ENCODE measurements around the gene FABP7. TPM values are rescaled to one million over a fixed set of nuclear protein-coding genes. Genes with fewer than 3 reads are reported as not detected.

Gene FABP7
- total and polyA plus RNA-seq, 2 donors (not counting 1 experiment from before 2014, with no cell fraction given) = not detected

DNA sequence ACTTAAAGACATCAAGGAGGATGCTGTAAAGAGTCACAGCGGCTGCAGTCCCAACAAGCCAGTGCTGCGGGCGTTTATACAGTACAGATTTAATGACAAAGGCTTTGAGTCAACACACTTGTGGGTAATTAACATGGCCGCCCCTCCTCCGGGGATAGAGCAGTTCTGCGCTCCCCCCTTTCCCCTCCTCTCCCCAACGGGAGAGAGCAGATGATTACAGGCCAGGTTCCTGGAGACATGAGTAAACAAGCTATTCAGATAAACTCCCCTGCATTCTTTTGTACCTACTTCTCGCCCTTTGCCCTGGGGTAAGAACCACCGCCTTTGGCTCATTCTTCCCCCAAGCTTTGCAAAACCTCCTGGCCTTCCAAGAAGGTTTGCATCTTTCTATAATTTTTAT lies 23.6 kb upstream of the FABP7 start:
- H4K20me1 ChIP-seq (ENCODE audit: control insufficient read depth, insufficient read depth, low read length, poor library complexity, severe bottlenecking) = no peaks in the 10 kb centered on the region
- H3K4me3 Mint-ChIP-seq = no peak overlapping the region
- TF ChIP-seq, protein P1, sequence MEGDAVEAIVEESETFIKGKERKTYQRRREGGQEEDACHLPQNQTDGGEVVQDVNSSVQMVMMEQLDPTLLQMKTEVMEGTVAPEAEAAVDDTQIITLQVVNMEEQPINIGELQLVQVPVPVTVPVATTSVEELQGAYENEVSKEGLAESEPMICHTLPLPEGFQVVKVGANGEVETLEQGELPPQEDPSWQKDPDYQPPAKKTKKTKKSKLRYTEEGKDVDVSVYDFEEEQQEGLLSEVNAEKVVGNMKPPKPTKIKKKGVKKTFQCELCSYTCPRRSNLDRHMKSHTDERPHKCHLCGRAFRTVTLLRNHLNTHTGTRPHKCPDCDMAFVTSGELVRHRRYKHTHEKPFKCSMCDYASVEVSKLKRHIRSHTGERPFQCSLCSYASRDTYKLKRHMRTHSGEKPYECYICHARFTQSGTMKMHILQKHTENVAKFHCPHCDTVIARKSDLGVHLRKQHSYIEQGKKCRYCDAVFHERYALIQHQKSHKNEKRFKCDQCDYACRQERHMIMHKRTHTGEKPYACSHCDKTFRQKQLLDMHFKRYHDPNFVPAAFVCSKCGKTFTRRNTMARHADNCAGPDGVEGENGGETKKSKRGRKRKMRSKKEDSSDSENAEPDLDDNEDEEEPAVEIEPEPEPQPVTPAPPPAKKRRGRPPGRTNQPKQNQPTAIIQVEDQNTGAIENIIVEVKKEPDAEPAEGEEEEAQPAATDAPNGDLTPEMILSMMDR (IDR thresholded peaks at IDR 0.05) = no peak
- no peak for TF ChIP-seq EZH2 (IDR thresholded peaks at IDR 0.05; ENCODE audit: borderline replicate concordance, insufficient read depth, low read depth, low read length, poor library complexity, severe bottlenecking)
- 99% methylated on average over 8 of the region's 9 CpGs for WGBS (ENCODE audit: insufficient coverage)
- POLR2A ChIA-PET = no interaction called here
- no peak overlapping the region for H2AFZ ChIP-seq (ENCODE audit: insufficient read depth, low read depth, low read length, poor library complexity, severe bottlenecking)
- H3K79me2 ChIP-seq (ENCODE audit: control insufficient read depth, insufficient read depth, low read length) = no peaks in the 10 kb centered on the region
- CTCF ChIA-PET = no interaction called here
- no peak overlapping the region for H3K27ac ChIP-seq (ENCODE audit: low read length in 2 of 2)
- H3K27me3 ChIP-seq (replicated peaks in 1 of 4; ENCODE audit: control extremely low read depth in 1 of 4, control insufficient read depth in 3 of 4, insufficient read depth in 4 of 4, low read length in 3 of 4) = no peaks in the 10 kb centered on the region
- peaks cover 32% of the 10 kb centered on the region for H3K4me1 Mint-ChIP-seq
- H3K27ac Mint-ChIP-seq = no peak overlapping the region
- no peaks in the 10 kb centered on the region for H3K9me3 ChIP-seq (ENCODE audit: control extremely low read depth in 1 of 3, control insufficient read depth in 2 of 3, insufficient read depth in 1 of 3, low read length in 2 of 3)
- no peaks in the 10 kb centered on the region for H3K36me3 ChIP-seq (replicated peaks in 1 of 2; ENCODE audit: control extremely low read depth in 1 of 2, control insufficient read depth in 1 of 2, extremely low read depth in 1 of 2, insufficient read depth in 2 of 2, low read length in 1 of 2)
- H3K4me1 ChIP-seq (ENCODE audit: control insufficient read depth in 2 of 2, insufficient read depth in 2 of 2, low read length in 2 of 2) = peaks cover 4 to 9% of the 10 kb centered on the region in 2 donors
- H3K4me3 ChIP-seq (ENCODE audit: control extremely low read depth in 1 of 5, extremely low read depth in 1 of 5, insufficient read depth in 1 of 5, low read depth in 2 of 5, low read length in 4 of 5) = no peak overlapping the region
- no peak overlapping the region for H3K4me2 ChIP-seq (replicated peaks; ENCODE audit: low read depth, low read length, poor library complexity, severe bottlenecking)
- H3K9ac ChIP-seq (ENCODE audit: low read length) = no peak overlapping the region
- H3K9me3 Mint-ChIP-seq (ENCODE audit: insufficient read depth) = no peaks in the 10 kb centered on the region
- DNase-seq = no peak
- ATAC-seq (ENCODE audit: low read depth) = no peak
- intact Hi-C loops (cut with micrococcal nuclease) = no loop called here
- no peaks in the 10 kb centered on the region for H3K27me3 Mint-ChIP-seq

DNA sequence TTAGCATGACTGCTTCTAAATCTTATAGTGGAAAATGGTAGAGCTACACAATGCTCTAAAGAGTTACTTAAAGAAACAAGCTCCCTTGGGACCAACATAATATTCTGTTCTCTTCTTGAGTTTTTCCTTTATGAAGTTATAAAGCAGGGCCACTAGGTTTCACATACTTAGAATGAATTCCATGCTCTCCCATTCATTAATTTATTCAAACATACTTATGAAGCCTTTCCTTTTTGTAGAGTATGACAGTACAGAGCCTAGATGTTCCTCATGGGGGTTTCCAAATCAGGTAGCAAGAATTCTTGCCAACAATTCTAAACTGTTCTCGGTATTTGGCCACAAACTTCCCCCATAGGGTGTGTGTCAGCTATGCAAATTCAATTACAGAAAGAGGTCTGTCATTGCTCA lies 20.6 kb upstream of the FABP7 start:
- H2AFZ ChIP-seq (ENCODE audit: insufficient read depth, low read depth, low read length, poor library complexity, severe bottlenecking) = no peak overlapping the region
- peak; percentile 47 for ATAC-seq (ENCODE audit: low read depth)
- intact Hi-C loops (cut with micrococcal nuclease) = no loop called here
- no peak overlapping the region for H3K9ac ChIP-seq (ENCODE audit: low read length)
- H3K27me3 Mint-ChIP-seq = no peaks in the 10 kb centered on the region
- TF ChIP-seq, protein P1 (IDR thresholded peaks at IDR 0.05) = no peak
- peaks cover 8% of the 10 kb centered on the region for H3K4me1 Mint-ChIP-seq
- no peak overlapping the region for H3K27ac Mint-ChIP-seq
- H3K4me1 ChIP-seq (ENCODE audit: control insufficient read depth in 2 of 2, insufficient read depth in 2 of 2, low read length in 2 of 2) = no peaks in the 10 kb centered on the region
- no CpG with 5 or more reads among the region's 1 CpG for WGBS (ENCODE audit: insufficient coverage)
- H3K27me3 ChIP-seq (replicated peaks in 1 of 4; ENCODE audit: control extremely low read depth in 1 of 4, control insufficient read depth in 3 of 4, insufficient read depth in 4 of 4, low read length in 3 of 4) = no peaks in the 10 kb centered on the region
- CTCF ChIA-PET = interaction anchor here (1.9 kb wide), 1 partner anchor 80 kb away, joined by 4 read pairs; no protein-coding TSS in a partner anchor
- no peaks in the 10 kb centered on the region for H3K9me3 Mint-ChIP-seq (ENCODE audit: insufficient read depth)
- peak; percentile 25 for DNase-seq
- H3K9me3 ChIP-seq (ENCODE audit: control extremely low read depth in 1 of 3, control insufficient read depth in 2 of 3, insufficient read depth in 1 of 3, low read length in 2 of 3) = no peaks in the 10 kb centered on the region
- H3K4me2 ChIP-seq (replicated peaks; ENCODE audit: low read depth, low read length, poor library complexity, severe bottlenecking) = no peak overlapping the region
- no peaks in the 10 kb centered on the region for H3K79me2 ChIP-seq (ENCODE audit: control insufficient read depth, insufficient read depth, low read length)
- no peaks in the 10 kb centered on the region for H4K20me1 ChIP-seq (ENCODE audit: control insufficient read depth, insufficient read depth, low read length, poor library complexity, severe bottlenecking)
- no peaks in the 10 kb centered on the region for H3K36me3 ChIP-seq (replicated peaks in 1 of 2; ENCODE audit: control extremely low read depth in 1 of 2, control insufficient read depth in 1 of 2, extremely low read depth in 1 of 2, insufficient read depth in 2 of 2, low read length in 1 of 2)
- no peak overlapping the region for H3K27ac ChIP-seq (ENCODE audit: low read length in 2 of 2)
- no peak overlapping the region for H3K4me3 ChIP-seq (ENCODE audit: control extremely low read depth in 1 of 5, extremely low read depth in 1 of 5, insufficient read depth in 1 of 5, low read depth in 2 of 5, low read length in 4 of 5)
- POLR2A ChIA-PET = no interaction called here
- no peak overlapping the region for H3K4me3 Mint-ChIP-seq
